ENCODE measurements around the gene PTPRJ. TPM values are rescaled to one million over a fixed set of nuclear protein-coding genes. Genes with fewer than 3 reads are reported as not detected.

PTPRJ gene
- total and polyA plus RNA-seq, 2 of the 13 experiments (the other 11 are each of a cell fraction or from before 2014, with no cell fraction given): 1.0 to 1.2 TPM

DNA sequence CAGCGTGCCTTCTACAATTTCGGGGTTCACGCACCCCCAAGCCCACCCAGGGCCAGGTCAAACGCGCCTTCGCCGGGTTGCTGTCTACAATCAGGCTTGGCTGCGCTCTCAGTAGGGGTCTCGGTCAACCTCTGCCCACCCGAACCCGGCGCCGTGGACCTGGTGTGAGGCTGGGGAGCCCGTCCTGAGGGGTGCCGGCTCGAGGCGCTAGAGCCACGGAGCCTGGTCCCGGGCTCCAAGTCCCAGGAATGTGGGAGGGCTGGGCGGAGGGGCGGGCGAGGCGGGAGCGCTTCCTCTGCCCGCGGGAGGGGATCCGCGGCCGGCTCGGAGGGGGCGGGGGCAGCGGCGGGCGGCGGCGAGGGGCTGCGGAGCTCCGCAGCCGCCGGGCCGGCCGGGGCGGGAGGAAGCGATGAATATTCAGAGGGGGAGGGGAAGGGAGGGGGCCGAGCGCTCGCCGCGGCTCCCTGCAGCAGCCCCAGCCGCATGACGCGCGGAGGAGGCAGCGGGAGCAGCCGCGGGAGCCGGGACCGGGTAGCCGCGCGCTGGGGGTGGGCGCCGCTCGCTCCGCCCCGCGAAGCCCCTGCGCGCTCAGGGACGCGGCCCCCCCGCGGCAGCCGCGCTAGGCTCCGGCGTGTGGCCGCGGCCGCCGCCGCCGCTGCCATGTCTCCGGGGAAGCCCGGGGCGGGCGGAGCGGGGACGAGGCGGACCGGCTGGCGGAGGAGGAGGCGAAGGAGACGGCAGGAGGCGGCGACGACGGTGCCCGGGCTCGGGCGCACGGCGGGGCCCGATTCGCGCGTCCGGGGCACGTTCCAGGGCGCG, at the start of gene PTPRJ (continued):
- TF ChIP-seq, protein P1, sequence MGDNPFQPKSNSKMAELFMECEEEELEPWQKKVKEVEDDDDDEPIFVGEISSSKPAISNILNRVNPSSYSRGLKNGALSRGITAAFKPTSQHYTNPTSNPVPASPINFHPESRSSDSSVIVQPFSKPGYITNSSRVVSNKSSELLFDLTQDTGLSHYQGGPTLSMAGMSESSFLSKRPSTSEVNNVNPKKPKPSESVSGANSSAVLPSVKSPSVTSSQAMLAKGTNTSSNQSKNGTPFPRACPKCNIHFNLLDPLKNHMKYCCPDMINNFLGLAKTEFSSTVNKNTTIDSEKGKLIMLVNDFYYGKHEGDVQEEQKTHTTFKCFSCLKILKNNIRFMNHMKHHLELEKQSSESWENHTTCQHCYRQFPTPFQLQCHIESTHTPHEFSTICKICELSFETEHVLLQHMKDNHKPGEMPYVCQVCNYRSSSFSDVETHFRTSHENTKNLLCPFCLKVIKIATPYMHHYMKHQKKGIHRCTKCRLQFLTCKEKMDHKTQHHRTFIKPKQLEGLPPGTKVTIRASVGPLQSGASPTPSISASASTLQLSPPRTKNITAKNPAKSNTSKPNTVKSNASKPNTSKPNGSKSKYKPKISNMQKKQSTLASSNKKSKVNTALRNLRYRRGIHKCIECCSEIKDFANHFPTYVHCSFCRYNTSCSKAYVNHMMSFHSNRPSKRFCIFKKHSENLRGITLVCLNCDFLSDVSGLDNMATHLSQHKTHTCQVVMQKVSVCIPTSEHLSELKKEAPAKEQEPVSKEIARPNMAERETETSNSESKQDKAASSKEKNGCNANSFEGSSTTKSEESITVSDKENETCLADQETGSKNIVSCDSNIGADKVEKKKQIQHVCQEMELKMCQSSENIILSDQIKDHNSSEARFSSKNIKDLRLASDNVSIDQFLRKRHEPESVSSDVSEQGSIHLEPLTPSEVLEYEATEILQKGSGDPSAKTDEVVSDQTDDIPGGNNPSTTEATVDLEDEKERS (CRISPR knock-in tag; IDR thresholded peaks at IDR 0.05): no peak
- TF ChIP-seq EP300 (IDR thresholded peaks at IDR 0.05; ENCODE audit: low read depth in 2 of 2, low read length in 2 of 2): no peak
- no peak for TF ChIP-seq EP300 (CRISPR knock-in tag; IDR thresholded peaks at IDR 0.05; ENCODE audit: borderline replicate concordance)
- TF ChIP-seq PRPF4 (IDR thresholded peaks at IDR 0.05; ENCODE audit: low read depth, low read length, poor library complexity, severe bottlenecking): no peak
- no peak for TF ChIP-seq CBX2 (IDR thresholded peaks at IDR 0.05; ENCODE audit: low read depth, low read length)
- no peak for TF ChIP-seq CBX2 (CRISPR knock-in tag; IDR thresholded peaks at IDR 0.05; ENCODE audit: low read depth)
- no peak for TF ChIP-seq ZHX2 (IDR thresholded peaks at IDR 0.05; ENCODE audit: low read depth)
- no peak for TF ChIP-seq ZHX2 (CRISPR knock-in tag; IDR thresholded peaks at IDR 0.05; ENCODE audit: borderline replicate concordance)
- TF ChIP-seq SRY (CRISPR knock-in tag; IDR thresholded peaks at IDR 0.05): 0 out of 2 replicates have a peak, but pooled peaks have one; percentile 36
- TF ChIP-seq KDM6A (CRISPR knock-in tag; IDR thresholded peaks at IDR 0.05; ENCODE audit: low read depth): no peak
- TF ChIP-seq, protein P2, sequence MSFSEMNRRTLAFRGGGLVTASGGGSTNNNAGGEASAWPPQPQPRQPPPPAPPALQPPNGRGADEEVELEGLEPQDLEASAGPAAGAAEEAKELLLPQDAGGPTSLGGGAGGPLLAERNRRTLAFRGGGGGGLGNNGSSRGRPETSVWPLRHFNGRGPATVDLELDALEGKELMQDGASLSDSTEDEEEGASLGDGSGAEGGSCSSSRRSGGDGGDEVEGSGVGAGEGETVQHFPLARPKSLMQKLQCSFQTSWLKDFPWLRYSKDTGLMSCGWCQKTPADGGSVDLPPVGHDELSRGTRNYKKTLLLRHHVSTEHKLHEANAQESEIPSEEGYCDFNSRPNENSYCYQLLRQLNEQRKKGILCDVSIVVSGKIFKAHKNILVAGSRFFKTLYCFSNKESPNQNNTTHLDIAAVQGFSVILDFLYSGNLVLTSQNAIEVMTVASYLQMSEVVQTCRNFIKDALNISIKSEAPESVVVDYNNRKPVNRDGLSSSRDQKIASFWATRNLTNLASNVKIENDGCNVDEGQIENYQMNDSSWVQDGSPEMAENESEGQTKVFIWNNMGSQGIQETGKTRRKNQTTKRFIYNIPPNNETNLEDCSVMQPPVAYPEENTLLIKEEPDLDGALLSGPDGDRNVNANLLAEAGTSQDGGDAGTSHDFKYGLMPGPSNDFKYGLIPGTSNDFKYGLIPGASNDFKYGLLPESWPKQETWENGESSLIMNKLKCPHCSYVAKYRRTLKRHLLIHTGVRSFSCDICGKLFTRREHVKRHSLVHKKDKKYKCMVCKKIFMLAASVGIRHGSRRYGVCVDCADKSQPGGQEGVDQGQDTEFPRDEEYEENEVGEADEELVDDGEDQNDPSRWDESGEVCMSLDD (CRISPR knock-in tag; IDR thresholded peaks at IDR 0.05; ENCODE audit: borderline replicate concordance): peak; percentile 77; the same call in 1 of the 2 replicates
- TF ChIP-seq SIX4 (CRISPR knock-in tag; IDR thresholded peaks at IDR 0.05): no peak
- TF ChIP-seq, protein P3, sequence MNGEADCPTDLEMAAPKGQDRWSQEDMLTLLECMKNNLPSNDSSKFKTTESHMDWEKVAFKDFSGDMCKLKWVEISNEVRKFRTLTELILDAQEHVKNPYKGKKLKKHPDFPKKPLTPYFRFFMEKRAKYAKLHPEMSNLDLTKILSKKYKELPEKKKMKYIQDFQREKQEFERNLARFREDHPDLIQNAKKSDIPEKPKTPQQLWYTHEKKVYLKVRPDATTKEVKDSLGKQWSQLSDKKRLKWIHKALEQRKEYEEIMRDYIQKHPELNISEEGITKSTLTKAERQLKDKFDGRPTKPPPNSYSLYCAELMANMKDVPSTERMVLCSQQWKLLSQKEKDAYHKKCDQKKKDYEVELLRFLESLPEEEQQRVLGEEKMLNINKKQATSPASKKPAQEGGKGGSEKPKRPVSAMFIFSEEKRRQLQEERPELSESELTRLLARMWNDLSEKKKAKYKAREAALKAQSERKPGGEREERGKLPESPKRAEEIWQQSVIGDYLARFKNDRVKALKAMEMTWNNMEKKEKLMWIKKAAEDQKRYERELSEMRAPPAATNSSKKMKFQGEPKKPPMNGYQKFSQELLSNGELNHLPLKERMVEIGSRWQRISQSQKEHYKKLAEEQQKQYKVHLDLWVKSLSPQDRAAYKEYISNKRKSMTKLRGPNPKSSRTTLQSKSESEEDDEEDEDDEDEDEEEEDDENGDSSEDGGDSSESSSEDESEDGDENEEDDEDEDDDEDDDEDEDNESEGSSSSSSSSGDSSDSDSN (CRISPR knock-in tag; IDR thresholded peaks at IDR 0.05): peak; percentile 11; the same call in 1 of the 2 replicates
- TF ChIP-seq MED1 (CRISPR knock-in tag; IDR thresholded peaks at IDR 0.05): no peak
